HG03575 (cell line): ENCODE measurements around the gene TYSND1.

Experiments
- ATAC-seq: cut with Tn5 transposase; IDR thresholded peaks from one replicate; pipeline ENCODE4 v1.9.1; 2021; ENCODE audit not compliant: unreplicated experiment, insufficient number of reproducible peaks, low FRiP score; ENCODE audit errors: extremely low read depth

Gene TYSND1

GRCh38 chr10:70092389-70092718 lies 54.1 kb downstream of the TYSND1 start:
- ATAC-seq = no peak

GRCh38 chr10:70090951-70091350 lies 55.5 kb downstream of the TYSND1 start:
- ATAC-seq = no peak

- ATAC-seq = no peak
Observed at GRCh38 chr10:70090013-70090412, 56.5 kb downstream of the TYSND1 start.

GRCh38 chr10:70088308-70088698 lies 58.2 kb downstream of the TYSND1 start:
- no peak for ATAC-seq
